Measurements from ENCODE around the gene P2RX6.
A peak's percentile ranks its signal among the peaks of the same experiment; 100 is the strongest.
"Not testable (repeated sequence)": the region's sequence is repeated elsewhere in the genome, so short reads cannot be mapped to it uniquely, and the experiment has no call there.

The P2RX6 gene

DNA sequence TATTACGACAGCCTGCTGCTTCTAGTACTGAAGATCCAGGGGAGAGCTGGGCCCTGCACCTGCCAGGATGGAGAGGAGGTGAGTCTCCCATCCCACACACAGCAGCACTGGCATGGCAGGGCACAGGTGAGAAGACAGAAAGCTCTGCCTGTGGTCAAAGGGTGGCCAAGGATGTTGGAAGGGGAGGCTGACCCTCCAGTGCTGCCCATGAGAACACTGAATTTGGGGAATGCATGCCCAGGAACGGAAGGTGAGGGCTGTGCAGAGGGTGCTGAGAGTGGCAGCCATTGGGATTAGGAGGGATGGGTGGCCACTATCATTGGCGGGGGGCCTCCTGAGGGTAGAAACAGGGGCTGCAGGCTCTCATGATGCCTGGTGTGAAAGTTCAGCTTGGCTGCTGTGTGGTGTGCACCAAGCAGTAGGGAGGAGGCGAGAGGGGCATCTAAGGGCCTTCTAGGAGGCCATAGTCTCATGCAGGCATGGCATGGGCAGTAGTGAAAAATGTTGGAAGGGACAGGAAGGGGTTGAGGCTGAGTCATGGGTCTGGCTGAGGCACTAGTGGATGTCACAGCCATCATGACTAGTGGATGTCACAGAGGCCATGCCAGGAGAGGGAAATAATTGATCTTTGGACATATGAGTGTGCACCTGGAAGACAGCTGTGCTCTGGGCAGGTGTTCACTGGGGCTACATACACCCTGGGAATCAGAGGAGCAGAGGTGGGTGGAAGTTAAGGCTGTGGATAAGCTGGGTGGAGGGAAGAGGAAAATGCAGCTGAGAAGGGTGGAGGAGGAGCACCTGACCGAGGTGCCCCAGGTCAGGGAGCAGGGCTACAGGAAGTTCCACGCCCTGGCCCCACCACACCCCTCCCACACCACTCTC lies 28.3 kb downstream of the P2RX6 start:
- no peak for TF ChIP-seq CTCF (IDR thresholded peaks at IDR 0.05; ENCODE audit: borderline replicate concordance, insufficient read depth, low read depth, low read length)
- no peak overlapping the region for H3K4me3 ChIP-seq (ENCODE audit: low read depth, low read length)

- H3K4me3 ChIP-seq (ENCODE audit: low read depth, low read length) = no peak overlapping the region
- no peak for TF ChIP-seq CTCF (IDR thresholded peaks at IDR 0.05; ENCODE audit: borderline replicate concordance, insufficient read depth, low read depth, low read length)
Observed at GRCh38 chr22:21043860-21044535, 29.0 kb downstream of the P2RX6 start.

DNA sequence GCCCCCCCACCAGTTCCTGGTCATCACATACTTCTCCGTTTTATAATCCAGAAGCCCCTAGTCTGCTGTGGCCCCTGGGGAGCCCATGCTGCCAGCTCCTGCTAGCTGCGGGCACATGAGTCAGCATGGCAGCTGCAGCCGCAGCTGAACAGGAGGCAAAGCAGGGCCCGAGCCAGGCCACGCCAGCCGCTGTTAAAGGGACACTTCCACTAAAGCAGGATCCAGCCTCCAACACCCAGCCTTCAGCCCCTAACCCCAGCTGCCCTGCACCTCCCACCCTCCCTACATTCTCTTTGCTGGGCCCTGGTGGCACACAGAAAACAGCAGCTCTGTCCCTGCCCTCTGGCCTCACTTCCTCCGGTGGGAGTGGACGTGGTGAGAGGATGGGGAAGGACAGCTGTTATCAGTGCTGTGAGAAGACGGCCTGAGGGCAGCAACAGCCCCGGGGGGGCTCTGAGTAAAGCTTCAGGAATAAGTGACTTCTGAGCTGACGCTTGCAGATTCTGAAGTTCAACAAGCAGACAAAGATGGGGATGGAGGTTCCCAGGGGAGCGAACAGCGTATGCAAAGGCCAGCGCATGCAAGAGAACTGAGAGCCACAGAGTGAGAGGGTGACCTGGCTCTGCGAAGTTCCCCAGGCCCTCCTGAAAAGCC lies 30.1 kb downstream of the P2RX6 start:
- TF ChIP-seq CTCF (IDR thresholded peaks at IDR 0.05; ENCODE audit: borderline replicate concordance, insufficient read depth, low read depth, low read length) = no peak
- H3K4me3 ChIP-seq (ENCODE audit: low read depth, low read length) = no peak overlapping the region

- peak within 1 kb of the TSS; percentile 28 for H3K4me3 ChIP-seq (ENCODE audit: low read depth, low read length)
- no peak for TF ChIP-seq CTCF (IDR thresholded peaks at IDR 0.05; ENCODE audit: borderline replicate concordance, insufficient read depth, low read depth, low read length)
Observed at GRCh38 chr22:21045585-21046294, 30.8 kb downstream of the P2RX6 start, which contains the start of gene LRRC74B. Gene LRRC74B (plus strand): TSS chr22:21045946. CDS start chr22:21045987, 41 bp downstream.

DNA sequence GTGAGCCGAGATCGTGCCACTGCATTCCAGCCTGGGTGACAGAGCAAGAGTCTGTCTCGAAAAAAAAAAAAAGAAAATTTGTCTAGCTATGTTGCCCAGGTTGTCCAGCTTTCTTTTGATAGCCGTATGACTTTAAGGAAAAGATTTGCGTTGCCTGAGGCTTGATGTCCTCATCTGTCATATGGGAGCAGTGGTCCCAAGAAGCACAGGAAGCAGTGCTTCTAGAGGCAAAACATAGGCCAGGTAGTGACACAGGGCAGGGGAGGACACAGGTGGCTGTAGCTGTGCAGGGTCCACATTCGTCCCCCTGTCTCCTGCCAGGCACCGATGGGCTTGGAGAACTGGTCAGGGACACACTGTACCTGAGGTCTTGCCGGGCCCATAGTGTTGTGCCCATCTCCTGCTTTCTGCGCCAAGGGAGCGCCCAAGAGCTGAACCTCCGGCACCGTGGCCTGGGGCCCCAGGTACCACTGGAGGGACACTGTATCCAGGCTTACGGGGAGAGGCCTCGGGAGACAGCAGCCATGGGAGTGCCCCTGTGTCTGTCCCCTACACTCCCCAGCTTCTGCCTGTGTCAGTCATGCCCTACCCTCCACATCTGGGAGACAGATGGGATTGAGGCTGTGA lies 32.2 kb downstream of the P2RX6 start:
- TF ChIP-seq CTCF (IDR thresholded peaks at IDR 0.05; ENCODE audit: borderline replicate concordance, insufficient read depth, low read depth, low read length) = no peak
- no peak overlapping the region for H3K4me3 ChIP-seq (ENCODE audit: low read depth, low read length)

- H3K4me3 ChIP-seq (ENCODE audit: low read depth, low read length) = no peak overlapping the region
- no peak for TF ChIP-seq CTCF (IDR thresholded peaks at IDR 0.05; ENCODE audit: borderline replicate concordance, insufficient read depth, low read depth, low read length)
Observed at GRCh38 chr22:21047730-21048129, 32.8 kb downstream of the P2RX6 start.

GRCh38 chr22:21048448-21048847 lies 33.5 kb downstream of the P2RX6 start:
- H3K4me3 ChIP-seq (ENCODE audit: low read depth, low read length) = not testable (repeated sequence)

GRCh38 chr22:21048965-21049364 lies 34.0 kb downstream of the P2RX6 start:
- not testable (repeated sequence) for H3K4me3 ChIP-seq (ENCODE audit: low read depth, low read length)

All from GM12875 (cell line).